Calu3 (cell line): ENCODE results near the gene ENTREP3. TPM values are rescaled to one million over a fixed set of nuclear protein-coding genes. Genes with fewer than 3 reads are reported as not detected.

Experiments
- BruUV-seq: library from RNA; stranded (reverse); fragments of 400-500 nt; replicated peaks from 2 replicates; lab custom pipeline; 2021; lab: Mats Ljungman, UMichigan
- CTCF ChIA-PET: fragments of 300-600 bp; sonication (Branson Sonifier 250); formaldehyde crosslinking; loops from one replicate; lab custom pipeline; 2022; ENCODE audit warnings: antibody characterized with exemption; lab: Charles Lee
- DNase-seq: peaks from one replicate; pipeline ENCODE4 v3.0.0; 2022
- H3K27ac Mint-ChIP-seq: one replicate; pipeline ENCODE4 v1.8.0; 2022; ENCODE audit warnings: mixed read lengths; ENCODE audit not compliant: unreplicated experiment
- H3K27me3 Mint-ChIP-seq: one replicate; pipeline ENCODE4 v1.8.0; 2022; ENCODE audit warnings: mixed read lengths; ENCODE audit not compliant: unreplicated experiment
- H3K36me3 Mint-ChIP-seq: one replicate; pipeline ENCODE4 v1.8.0; 2022; ENCODE audit warnings: mild to moderate bottlenecking, moderate library complexity, mixed read lengths; ENCODE audit not compliant: insufficient read depth, unreplicated experiment
- H3K4me1 Mint-ChIP-seq: one replicate; pipeline ENCODE4 v1.8.0; 2022; ENCODE audit warnings: mild to moderate bottlenecking, low read depth, mixed read lengths; ENCODE audit not compliant: unreplicated experiment
- H3K4me3 Mint-ChIP-seq: one replicate; pipeline ENCODE4 v1.8.0; 2022; ENCODE audit warnings: mild to moderate bottlenecking, low read depth, moderate library complexity, mixed read lengths; ENCODE audit not compliant: unreplicated experiment
- H3K9me3 Mint-ChIP-seq: one replicate; pipeline ENCODE4 v1.8.0; 2022; ENCODE audit warnings: low read depth, mixed read lengths; ENCODE audit not compliant: unreplicated experiment
- CTCF ChIP-seq: fragments of 200-600 bp; IDR thresholded peaks from one replicate; pipeline ENCODE4 v1.8.0; 2022; ENCODE audit warnings: antibody characterized with exemption; ENCODE audit not compliant: unreplicated experiment
- intact Hi-C: fragments of 100-400 bp; cut with micrococcal nuclease; formaldehyde crosslinking; loops from one replicate; pipeline ENCODE4 v1.10.0; 2022; ENCODE audit not compliant: unreplicated experiment
- total RNA-seq: library from RNA; stranded (reverse); gene quantifications from 2 replicates; pipeline ENCODE4 v1.2.3, GENCODE V29; 2022

Gene ENTREP3
- total RNA-seq, 1 experiment from 2014 or later = 25.2 TPM

DNA sequence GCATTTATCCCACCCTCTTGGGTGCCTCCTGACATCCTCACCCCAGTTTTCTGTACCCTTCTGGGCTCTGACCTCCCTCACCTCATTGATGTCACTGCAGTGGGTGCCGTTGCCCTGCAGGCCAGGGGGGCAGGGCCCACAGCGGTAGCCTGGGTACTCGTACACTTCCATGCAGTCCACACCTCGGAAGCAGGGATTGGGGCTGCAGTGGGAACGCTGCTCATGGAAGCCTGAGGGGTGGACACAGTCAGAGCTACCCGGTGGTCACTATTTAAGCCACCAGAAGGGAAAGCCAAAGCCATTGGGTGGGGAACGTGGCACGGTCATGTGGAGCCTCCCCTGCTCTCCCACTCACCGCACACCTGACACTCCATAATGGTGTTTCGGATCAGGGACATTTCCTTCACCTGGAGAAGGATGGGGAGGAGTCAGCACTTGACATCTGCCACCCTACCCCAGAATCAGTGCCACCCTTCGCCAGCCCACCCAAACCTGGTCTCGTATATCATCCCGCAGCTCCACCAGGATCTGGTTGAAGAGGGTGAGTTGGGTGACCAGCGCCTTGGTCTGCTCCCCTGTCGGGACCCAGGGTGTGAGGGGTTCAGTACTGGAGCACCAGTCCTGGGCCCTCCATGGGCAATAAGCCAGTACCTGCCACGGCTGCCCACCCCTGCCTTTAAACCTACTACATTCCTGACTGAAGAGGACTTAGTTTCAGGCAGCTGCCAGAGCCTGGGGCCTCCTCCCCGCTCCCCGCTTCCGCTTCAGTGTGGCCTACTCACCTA, 52.4 kb downstream of the ENTREP3 start:
- intact Hi-C loops = no loop called here
- Mint-ChIP-seq H3K27ac (no peak overlapping the region), H3K9me3 (no peaks in the 10 kb centered on the region), H3K36me3 (peaks cover 8% of the 10 kb centered on the region), H3K4me1 (peaks cover 14% of the 10 kb centered on the region), H3K27me3 (no peaks in the 10 kb centered on the region), H3K4me3 (no peak overlapping the region)
- no peak for TF ChIP-seq CTCF
- DNase-seq = no peak
- CTCF ChIA-PET = interaction anchor here (0.6 to 0.7 kb wide), 2 partner anchors 8 to 100 kb away, joined by 3 read pairs; no protein-coding TSS in a partner anchor
- BruUV-seq = no TSS peak

- Mint-ChIP-seq H3K27me3 (no peaks in the 10 kb centered on the region), H3K27ac (no peak overlapping the region), H3K4me3 (no peak overlapping the region), H3K4me1 (peaks cover 7% of the 10 kb centered on the region), H3K9me3 (no peaks in the 10 kb centered on the region), H3K36me3 (peaks cover 12% of the 10 kb centered on the region)
- TF ChIP-seq CTCF = no peak
- intact Hi-C loops = no loop called here
- CTCF ChIA-PET = interaction anchor here (0.6 kb wide), 1 partner anchor 72 kb away, joined by 5 read pairs; no protein-coding TSS in a partner anchor
- DNase-seq = no peak
- no TSS peak for BruUV-seq
These were observed 53.1 kb downstream of the ENTREP3 start for GRCh38 chr1:155202198-155202597.

DNA sequence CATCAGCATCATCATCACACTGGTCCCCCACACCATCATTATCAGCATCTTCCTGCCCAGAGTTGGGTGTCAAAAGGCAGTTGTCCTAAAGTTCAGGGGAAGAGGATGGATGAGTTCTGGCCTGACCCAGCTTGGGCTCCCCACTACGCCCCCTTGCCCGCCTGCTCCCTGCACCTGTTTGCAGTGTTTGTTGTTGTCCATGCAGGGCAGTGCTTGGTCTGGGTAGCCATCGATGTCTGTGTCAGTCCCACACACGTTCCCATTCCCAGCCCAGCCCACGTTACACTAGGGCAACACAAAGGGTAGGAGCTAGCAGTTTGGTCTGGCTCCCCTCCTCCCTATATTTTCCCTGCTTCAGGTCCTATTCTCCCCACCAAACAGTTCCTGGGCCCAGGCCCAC, 54.4 kb downstream of the ENTREP3 start:
- no peak overlapping the region for H3K4me3 Mint-ChIP-seq
- BruUV-seq = no TSS peak

GRCh38 chr1:155199792-155200191, 55.5 kb downstream of the ENTREP3 start:
- no peak for TF ChIP-seq CTCF
- BruUV-seq = no TSS peak
- no peak for DNase-seq
- Mint-ChIP-seq H3K36me3 (peaks cover 21% of the 10 kb centered on the region), H3K9me3 (no peaks in the 10 kb centered on the region), H3K4me3 (no peak overlapping the region), H3K27ac (no peak overlapping the region), H3K4me1 (peaks cover 8% of the 10 kb centered on the region), H3K27me3 (peaks cover 12% of the 10 kb centered on the region)
- CTCF ChIA-PET = no interaction called here
- intact Hi-C loops = no loop called here

More for the DNA sequence above, 54.4 kb downstream of the ENTREP3 start:
- intact Hi-C loops = no loop called here
- Mint-ChIP-seq H3K27me3 (peaks cover under 1% of the 10 kb centered on the region), H3K9me3 (no peaks in the 10 kb centered on the region), H3K4me1 (no peaks in the 10 kb centered on the region), H3K27ac (no peak overlapping the region), H3K36me3 (peaks cover 12% of the 10 kb centered on the region)
- no peak for TF ChIP-seq CTCF
- no peak for DNase-seq
- CTCF ChIA-PET = interaction anchor here (0.9 kb wide), 1 partner anchor 7 kb away, joined by 4 read pairs; no protein-coding TSS in a partner anchor
